Bladder microvascular endothelial cell (primary cell): Measurements from ENCODE around the gene STAM2. TPM values are rescaled to one million over a fixed set of nuclear protein-coding genes. Genes with fewer than 3 reads are reported as not detected.

Experiments used
- total RNA-seq: library from RNA; depleted of rRNA; stranded (reverse); fragments of >200 nt; gene quantifications from 2 replicates; pipeline ENCODE4 v1.2.3, GENCODE V29; 2014

STAM2 gene
- total RNA-seq = 11.0 and 27.3 TPM in 2 replicates

DNA sequence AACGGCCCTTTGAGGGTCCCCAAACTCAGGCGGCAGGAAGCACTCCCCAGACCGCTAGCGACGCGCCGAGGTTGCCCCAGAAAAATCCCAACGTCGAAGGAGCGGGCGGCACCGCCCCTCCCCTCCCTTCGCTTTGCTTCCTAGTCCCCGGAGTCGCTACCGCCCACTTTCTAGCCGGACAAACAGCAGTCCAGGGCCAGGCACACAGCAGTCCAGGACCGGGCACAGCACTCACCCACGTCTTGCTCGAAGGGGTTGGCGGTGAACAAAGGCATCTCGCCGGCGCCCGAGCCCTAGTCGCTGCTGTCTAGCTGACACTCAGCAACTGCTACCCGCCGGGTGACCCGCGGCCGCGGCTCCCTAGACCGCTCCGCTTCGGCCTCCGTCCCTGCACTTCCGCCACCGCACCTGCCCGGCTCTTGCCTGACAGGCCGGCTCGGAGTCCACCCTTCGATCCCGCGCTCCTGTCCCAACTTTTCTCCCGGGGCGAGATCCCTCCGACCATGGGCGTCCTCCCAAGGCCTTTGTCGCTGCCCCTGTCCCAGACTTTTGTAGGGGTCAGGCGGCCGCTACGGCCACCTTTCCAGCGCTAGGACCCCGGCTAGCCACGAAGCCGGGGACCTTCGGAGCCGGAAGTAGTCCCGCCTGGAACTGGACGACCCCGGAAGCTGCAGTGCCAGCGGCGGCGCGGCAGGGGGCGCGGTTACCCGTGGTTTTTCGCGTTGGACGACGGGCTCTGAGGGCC lies at the start of gene STAM2:
STAM2 (minus strand) TSS at position 396 of the 745 bp plus-strand sequence; CDS start at position 275, 121 bp downstream.

DNA sequence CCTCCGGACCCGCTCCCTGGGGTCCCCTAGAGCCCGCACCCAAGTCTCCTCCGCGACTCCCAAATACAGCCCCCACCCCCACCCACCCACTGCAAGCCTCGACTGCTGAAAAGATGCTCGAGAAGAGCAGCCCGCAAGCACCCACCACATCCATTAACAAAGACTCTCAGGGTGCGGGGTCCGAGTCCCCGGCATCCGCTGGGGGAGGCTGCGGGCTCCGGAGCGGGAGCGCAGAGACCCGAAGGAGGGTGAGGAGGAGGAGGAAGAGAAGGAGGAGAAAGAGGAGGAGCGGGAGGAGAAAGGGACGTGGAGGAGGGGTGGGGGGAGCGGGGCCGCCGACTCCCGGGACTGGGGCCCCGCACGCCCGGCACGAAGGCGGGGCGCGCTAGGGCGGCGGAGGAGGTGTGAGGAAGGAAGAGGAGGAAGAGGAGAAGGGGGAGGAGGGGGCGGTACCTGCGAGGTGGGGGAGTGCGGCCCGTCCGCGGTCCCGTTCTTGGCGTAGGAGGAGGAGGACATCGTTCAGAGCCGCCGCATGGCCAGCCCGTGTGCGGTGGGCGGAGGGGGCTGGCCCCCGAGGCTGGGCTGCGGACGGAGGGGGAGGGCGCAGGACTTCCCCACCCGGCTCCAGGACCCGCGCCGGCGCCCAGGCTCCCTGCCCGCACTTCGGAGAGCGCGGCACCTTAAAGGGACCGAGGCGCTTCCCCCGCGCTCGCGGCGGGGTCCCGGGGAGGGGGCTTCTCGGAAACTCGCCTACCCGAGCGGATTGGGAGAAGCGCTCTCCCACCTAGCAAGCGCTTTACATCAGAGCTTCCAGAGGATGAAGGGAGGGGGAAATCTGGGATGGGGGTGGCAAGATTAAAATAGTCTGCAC lies 76.8 kb downstream of the STAM2 start, which contains the start of gene CACNB4:
CACNB4 (minus strand) TSS at position 549 of the 871 bp plus-strand sequence.

Other genes with a start within 250 kb of the STAM2 start
- gene CACNB4, start 76.7 kb downstream of the STAM2 start, total RNA-seq = under 0.01 and 0.38 TPM in 2 replicates
- gene FMNL2, start 159.4 kb upstream of the STAM2 start, total RNA-seq = 18.6 and 57.6 TPM in 2 replicates